ENCODE results near the gene PI16.

DNA sequence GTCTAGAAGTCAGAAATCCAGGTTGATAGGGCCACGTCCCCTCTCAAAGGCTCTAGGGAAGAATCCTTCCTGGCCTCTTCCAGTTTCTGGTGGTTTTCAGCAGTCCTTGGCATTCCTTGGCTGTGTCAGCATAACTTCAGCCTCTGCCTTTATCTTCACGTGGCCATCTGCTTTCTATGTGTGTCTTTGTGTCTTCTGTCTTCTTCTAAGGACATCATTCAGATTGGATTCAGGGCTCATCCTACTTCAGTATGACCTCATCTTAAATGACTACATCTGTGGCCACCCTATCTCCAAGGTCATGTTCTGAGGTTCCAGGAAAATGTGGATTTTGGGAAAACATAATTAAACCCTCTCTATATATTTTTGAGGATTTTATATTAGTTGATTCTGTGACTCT, 45.8 kb upstream of the PI16 start:
- TF ChIP-seq, protein P1, sequence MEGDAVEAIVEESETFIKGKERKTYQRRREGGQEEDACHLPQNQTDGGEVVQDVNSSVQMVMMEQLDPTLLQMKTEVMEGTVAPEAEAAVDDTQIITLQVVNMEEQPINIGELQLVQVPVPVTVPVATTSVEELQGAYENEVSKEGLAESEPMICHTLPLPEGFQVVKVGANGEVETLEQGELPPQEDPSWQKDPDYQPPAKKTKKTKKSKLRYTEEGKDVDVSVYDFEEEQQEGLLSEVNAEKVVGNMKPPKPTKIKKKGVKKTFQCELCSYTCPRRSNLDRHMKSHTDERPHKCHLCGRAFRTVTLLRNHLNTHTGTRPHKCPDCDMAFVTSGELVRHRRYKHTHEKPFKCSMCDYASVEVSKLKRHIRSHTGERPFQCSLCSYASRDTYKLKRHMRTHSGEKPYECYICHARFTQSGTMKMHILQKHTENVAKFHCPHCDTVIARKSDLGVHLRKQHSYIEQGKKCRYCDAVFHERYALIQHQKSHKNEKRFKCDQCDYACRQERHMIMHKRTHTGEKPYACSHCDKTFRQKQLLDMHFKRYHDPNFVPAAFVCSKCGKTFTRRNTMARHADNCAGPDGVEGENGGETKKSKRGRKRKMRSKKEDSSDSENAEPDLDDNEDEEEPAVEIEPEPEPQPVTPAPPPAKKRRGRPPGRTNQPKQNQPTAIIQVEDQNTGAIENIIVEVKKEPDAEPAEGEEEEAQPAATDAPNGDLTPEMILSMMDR (IDR thresholded peaks at IDR 0.05) = no peak
- TF ChIP-seq EP300 (IDR thresholded peaks at IDR 0.05) = no peak
- TF ChIP-seq POLR2A (IDR thresholded peaks at IDR 0.05) = no peak

Data from ovary (tissue), 3 donors.